Lung microvascular endothelial cell (primary cell): Measurements from ENCODE around the gene JUP. TPM values are rescaled to one million over a fixed set of nuclear protein-coding genes. Genes with fewer than 3 reads are reported as not detected.
A peak's percentile ranks its signal among the peaks of the same experiment; 100 is the strongest.

Experiments
- DNase-seq, 2 donors: peaks; one replicate each; pipeline versions ENCODE4 v3.0.0 to v3.0.0-alpha.2; 2010; ENCODE audit warnings: low read depth in 2 of 2
- total RNA-seq: library from RNA; depleted of rRNA; stranded (reverse); fragments of >200 nt; gene quantifications from 2 replicates; pipeline ENCODE4 v1.2.1, GENCODE V29; 2014

Gene JUP
- total RNA-seq, 1 donor from 2014 or later = 333 TPM

GRCh38 chr17:41810659-41811548 lies 24.4 kb upstream of the JUP start:
- peak; percentile 13 to 19 for DNase-seq

- DNase-seq = no peak
Measured at GRCh38 chr17:41806685-41807445, 20.4 kb upstream of the JUP start.

GRCh38 chr17:41803049-41804020 lies 16.8 kb upstream of the JUP start:
- DNase-seq = no peak

GRCh38 chr17:41801374-41802271 lies 15.1 kb upstream of the JUP start:
- peak; percentile 75 to 80 for DNase-seq

GRCh38 chr17:41800601-41801373 lies 14.3 kb upstream of the JUP start:
- DNase-seq = peak in 1 of 2 donors; percentile 51

GRCh38 chr17:41799366-41799765 lies 12.9 kb upstream of the JUP start:
- DNase-seq = no peak

GRCh38 chr17:41797377-41797776 lies 10.9 kb upstream of the JUP start:
- no peak for DNase-seq

- DNase-seq = no peak
Measured at GRCh38 chr17:41796121-41796895, 9.8 kb upstream of the JUP start.

GRCh38 chr17:41794540-41794975 lies 8.0 kb upstream of the JUP start:
- DNase-seq = no peak

GRCh38 chr17:41793784-41794539 lies 7.5 kb upstream of the JUP start:
- peak; percentile 41 to 87 for DNase-seq

GRCh38 chr17:41792845-41793783 lies 6.6 kb upstream of the JUP start:
- peak; percentile 64 to 71 for DNase-seq

- DNase-seq = no peak
Measured at GRCh38 chr17:41787021-41787418, 509 bp upstream of the JUP start.

- peak in 1 of 2 donors; percentile 60 for DNase-seq
Measured at GRCh38 chr17:41785859-41786226, 668 bp downstream of the JUP start.

GRCh38 chr17:41785091-41785858 lies 1.2 kb downstream of the JUP start:
- peak; percentile 79 to 86 for DNase-seq

GRCh38 chr17:41784207-41784744 lies 2.2 kb downstream of the JUP start:
- DNase-seq = peak in 1 of 2 donors; percentile 61

- DNase-seq = peak in 1 of 2 donors; percentile 43
Measured at GRCh38 chr17:41782142-41782541, 4.4 kb downstream of the JUP start.
